PC-9 (cell line): ENCODE results near the gene DLGAP1. TPM values are rescaled to one million over a fixed set of nuclear protein-coding genes. Genes with fewer than 3 reads are reported as not detected.

Source experiments
- BruUV-seq: library from RNA; stranded (reverse); fragments of 400-500 nt; replicated peaks from 2 replicates; lab custom pipeline; 2021; lab: Mats Ljungman, UMichigan
- CTCF ChIA-PET: fragments of 300-600 bp; sonication (Branson Sonifier 250); formaldehyde crosslinking; loops from one replicate; lab custom pipeline; 2022; ENCODE audit warnings: antibody characterized with exemption; lab: Charles Lee
- POLR2A ChIA-PET: fragments of 300-600 bp; sonication (Branson Sonifier 250); formaldehyde crosslinking; loops from one replicate; lab custom pipeline; 2022; ENCODE audit warnings: antibody characterized with exemption; ENCODE audit not compliant: unreplicated experiment; lab: Charles Lee
- DNase-seq, 2 experiments: peaks; one replicate each; pipeline versions ENCODE4 v3.0.0 to v3.0.0-alpha.2; 2015 to 2022; ENCODE audit warnings: mixed read lengths in 1 of 2
- H2AFZ ChIP-seq: fragments of 200-600 bp; sonication (generic); 2 replicates; pipeline ENCODE4 v1.8.1; 2017; ENCODE audit warnings: antibody characterized with exemption
- H3F3A ChIP-seq: fragments of 200-600 bp; sonication (generic); 2 replicates; pipeline ENCODE4 v1.8.1; 2017; ENCODE audit warnings: antibody characterized with exemption, mild to moderate bottlenecking, low read depth; ENCODE audit not compliant: insufficient read depth
- H3K27ac ChIP-seq: fragments of 200-600 bp; sonication (generic); 2 replicates; pipeline ENCODE4 v1.6.1; 2016; ENCODE audit warnings: mixed run types
- H3K27me3 ChIP-seq: fragments of 200-600 bp; sonication (generic); 2 replicates; pipeline ENCODE4 v1.6.1; 2016; ENCODE audit warnings: low read depth, mixed run types; ENCODE audit not compliant: insufficient read depth
- H3K36me3 ChIP-seq: fragments of 200-600 bp; sonication (generic); 2 replicates; pipeline ENCODE4 v1.6.1; 2016; ENCODE audit warnings: low read depth, mixed run types
- H3K4me1 ChIP-seq: fragments of 200-600 bp; sonication (generic); replicated peaks from 2 replicates; pipeline ENCODE4 v1.6.1; 2016; ENCODE audit warnings: mixed run types; ENCODE audit not compliant: insufficient read depth
- H3K4me2 ChIP-seq: fragments of 200-600 bp; sonication (generic); 2 replicates; pipeline ENCODE4 v1.6.1; 2017; ENCODE audit warnings: mixed run types
- H3K4me3 ChIP-seq: fragments of 200-600 bp; sonication (generic); 2 replicates; pipeline ENCODE4 v1.6.1; 2016; ENCODE audit warnings: mixed run types
- H3K79me2 ChIP-seq: fragments of 200-600 bp; sonication (generic); 2 replicates; pipeline ENCODE4 v1.6.1; 2017; ENCODE audit warnings: low read depth, mixed run types
- H3K9me2 ChIP-seq: fragments of 200-600 bp; sonication (generic); 2 replicates; pipeline ENCODE4 v1.8.1; 2017; ENCODE audit warnings: mild to moderate bottlenecking; ENCODE audit not compliant: insufficient read depth
- H3K9me3 ChIP-seq: fragments of 200-600 bp; sonication (generic); 2 replicates; pipeline ENCODE4 v1.8.1; 2016; ENCODE audit warnings: low read depth; ENCODE audit not compliant: insufficient read depth
- H4K20me1 ChIP-seq: fragments of 200-600 bp; sonication (generic); 2 replicates; pipeline ENCODE4 v1.8.1; 2017; ENCODE audit not compliant: insufficient read depth
- EZH2 ChIP-seq: fragments of 200-600 bp; sonication (generic); IDR thresholded peaks from 2 replicates; pipeline ENCODE4 v1.8.0; 2017; ENCODE audit warnings: antibody characterized with exemption, low read depth
- intact Hi-C: fragments of 100-400 bp; cut with micrococcal nuclease; formaldehyde crosslinking; loops from one replicate; pipeline ENCODE4 v1.10.0; 2022; ENCODE audit not compliant: unreplicated experiment
- total RNA-seq: library from RNA; stranded (reverse); gene quantifications from 2 replicates; pipeline ENCODE4 v1.2.3, GENCODE V29; 2021
- TF ChIP-seq, protein P1 (sequence below): fragments of 200-600 bp; sonication (generic); conservative IDR thresholded peaks from 2 replicates; pipeline ENCODE4 v1.6.1; 2017; ENCODE audit warnings: mixed run types, antibody characterized with exemption, mild to moderate bottlenecking, moderate library complexity

The DLGAP1 gene
- total RNA-seq, 1 experiment from 2014 or later = not detected

DNA sequence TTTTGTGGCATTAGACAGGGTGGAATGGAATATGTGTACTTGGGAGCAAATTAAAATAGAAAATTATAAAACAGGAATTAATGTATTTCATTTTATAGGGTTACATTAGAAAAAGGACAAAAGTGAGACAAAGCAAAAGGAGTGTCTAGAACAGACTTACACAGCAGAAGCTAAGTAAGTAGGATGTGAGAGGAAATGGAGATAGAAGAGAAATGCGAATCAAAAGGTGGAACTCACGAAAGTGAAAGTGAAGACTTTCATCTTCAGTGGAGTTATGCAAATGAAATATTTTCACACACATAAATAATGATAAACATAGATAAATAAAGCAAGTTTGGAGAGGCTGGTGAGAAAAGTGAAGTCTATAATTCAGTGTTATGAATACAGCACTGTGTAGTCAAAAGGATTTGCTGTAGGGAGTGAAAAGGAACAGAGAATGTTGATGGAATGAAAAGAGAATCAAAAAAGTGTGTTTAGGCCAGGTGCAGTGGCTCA is 94.8 kb downstream of the DLGAP1 start:
- TF ChIP-seq, protein P1, sequence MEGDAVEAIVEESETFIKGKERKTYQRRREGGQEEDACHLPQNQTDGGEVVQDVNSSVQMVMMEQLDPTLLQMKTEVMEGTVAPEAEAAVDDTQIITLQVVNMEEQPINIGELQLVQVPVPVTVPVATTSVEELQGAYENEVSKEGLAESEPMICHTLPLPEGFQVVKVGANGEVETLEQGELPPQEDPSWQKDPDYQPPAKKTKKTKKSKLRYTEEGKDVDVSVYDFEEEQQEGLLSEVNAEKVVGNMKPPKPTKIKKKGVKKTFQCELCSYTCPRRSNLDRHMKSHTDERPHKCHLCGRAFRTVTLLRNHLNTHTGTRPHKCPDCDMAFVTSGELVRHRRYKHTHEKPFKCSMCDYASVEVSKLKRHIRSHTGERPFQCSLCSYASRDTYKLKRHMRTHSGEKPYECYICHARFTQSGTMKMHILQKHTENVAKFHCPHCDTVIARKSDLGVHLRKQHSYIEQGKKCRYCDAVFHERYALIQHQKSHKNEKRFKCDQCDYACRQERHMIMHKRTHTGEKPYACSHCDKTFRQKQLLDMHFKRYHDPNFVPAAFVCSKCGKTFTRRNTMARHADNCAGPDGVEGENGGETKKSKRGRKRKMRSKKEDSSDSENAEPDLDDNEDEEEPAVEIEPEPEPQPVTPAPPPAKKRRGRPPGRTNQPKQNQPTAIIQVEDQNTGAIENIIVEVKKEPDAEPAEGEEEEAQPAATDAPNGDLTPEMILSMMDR = no peak
- TF ChIP-seq EZH2 = no peak
- BruUV-seq = no TSS peak
- POLR2A ChIA-PET = no interaction called here
- Histone ChIP-seq H4K20me1 (no peaks in the 10 kb centered on the region), H3K27ac (no peak overlapping the region), H3F3A (no peaks in the 10 kb centered on the region), H3K27me3 (peaks cover 21% of the 10 kb centered on the region), H3K4me3 (no peak overlapping the region), H3K9me3 (0 out of 2 replicates have a peak, but pooled peaks cover 3% of the 10 kb centered on the region), H3K79me2 (no peaks in the 10 kb centered on the region), H3K36me3 (no peaks in the 10 kb centered on the region), H3K9me2 (no peaks in the 10 kb centered on the region), H2AFZ (no peak overlapping the region), H3K4me1 (no peaks in the 10 kb centered on the region), H3K4me2 (no peak overlapping the region)
- intact Hi-C loops = no loop called here
- CTCF ChIA-PET = no interaction called here
- no peak for DNase-seq

DNA sequence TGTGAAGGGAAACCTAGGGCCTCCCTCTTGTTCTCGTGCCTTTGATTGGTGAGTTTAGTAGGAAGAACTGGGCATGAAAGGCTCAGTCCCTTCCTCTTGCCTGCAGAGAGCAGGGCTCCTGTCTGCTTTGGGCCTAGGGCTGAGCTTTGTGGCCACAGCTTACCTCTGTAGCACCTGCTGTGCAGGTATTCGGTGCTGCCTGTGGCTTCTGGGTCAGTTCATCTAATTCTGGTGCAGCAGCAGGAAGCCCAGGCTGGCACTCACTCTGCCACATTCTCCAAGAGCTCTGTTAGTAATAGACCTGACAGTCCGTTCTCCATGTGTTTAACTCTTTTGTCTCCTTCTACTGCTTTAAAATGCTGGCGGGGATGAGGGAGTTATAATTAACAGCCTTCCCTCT is 96.5 kb downstream of the DLGAP1 start:
- CTCF ChIA-PET = no interaction called here
- POLR2A ChIA-PET = no interaction called here
- no peak overlapping the region for H3K4me3 ChIP-seq

DNA sequence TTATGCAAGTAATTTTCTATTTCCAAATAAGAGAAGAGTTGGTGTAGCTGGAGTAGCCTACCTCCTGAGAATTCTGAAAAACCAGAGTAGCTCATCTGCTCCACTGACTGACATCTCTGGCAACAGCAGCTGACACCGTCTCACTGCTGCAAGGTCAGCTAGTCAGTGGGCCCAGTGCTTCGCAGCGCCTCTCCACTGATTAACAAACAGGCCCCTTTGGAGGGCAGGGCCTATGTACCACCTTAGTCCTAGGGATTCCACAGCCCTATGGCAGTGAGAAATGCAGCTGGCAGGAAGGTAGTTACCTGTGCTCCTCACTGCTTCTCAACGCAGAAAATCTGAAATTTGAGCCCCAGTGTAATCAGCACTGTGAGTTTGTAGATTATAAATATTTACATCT is 97.5 kb downstream of the DLGAP1 start:
- no peak overlapping the region for H3K27ac ChIP-seq
- H3K36me3 ChIP-seq = no peaks in the 10 kb centered on the region
- 0 out of 2 replicates have a peak, but pooled peaks cover 3% of the 10 kb centered on the region for H3K9me3 ChIP-seq
- H3K79me2 ChIP-seq = no peaks in the 10 kb centered on the region
- no peak for TF ChIP-seq EZH2
- TF ChIP-seq, protein P1 = no peak
- no peak for DNase-seq
- BruUV-seq = no TSS peak
- CTCF ChIA-PET = no interaction called here
- no peaks in the 10 kb centered on the region for H3F3A ChIP-seq
- peaks cover 41% of the 10 kb centered on the region for H3K27me3 ChIP-seq
- no peak overlapping the region for H3K4me3 ChIP-seq
- H3K9me2 ChIP-seq = no peaks in the 10 kb centered on the region
- no peaks in the 10 kb centered on the region for H4K20me1 ChIP-seq
- intact Hi-C loops = no loop called here
- no peaks in the 10 kb centered on the region for H3K4me1 ChIP-seq
- no peak overlapping the region; the same call in 1 of the 2 replicates for H2AFZ ChIP-seq
- POLR2A ChIA-PET = no interaction called here
- H3K4me2 ChIP-seq = no peak overlapping the region

More for the DNA sequence above, 96.5 kb downstream of the DLGAP1 start:
- no peak overlapping the region for H3K27ac ChIP-seq
- H3K4me2 ChIP-seq = no peak overlapping the region
- H3K79me2 ChIP-seq = no peaks in the 10 kb centered on the region
- no TSS peak for BruUV-seq
- TF ChIP-seq, protein P1 = no peak
- no peak for TF ChIP-seq EZH2
- H3K27me3 ChIP-seq = peaks cover 33% of the 10 kb centered on the region
- H3K9me2 ChIP-seq = no peaks in the 10 kb centered on the region
- no peak for DNase-seq
- no peaks in the 10 kb centered on the region for H3K36me3 ChIP-seq
- no peaks in the 10 kb centered on the region for H3F3A ChIP-seq
- intact Hi-C loops = no loop called here
- H2AFZ ChIP-seq = no peak overlapping the region
- no peaks in the 10 kb centered on the region for H3K4me1 ChIP-seq
- no peaks in the 10 kb centered on the region for H4K20me1 ChIP-seq
- 0 out of 2 replicates have a peak, but pooled peaks cover 3% of the 10 kb centered on the region for H3K9me3 ChIP-seq
